Stimulated activated naive CD4-positive, alpha-beta T cell (primary cell): ENCODE data around the gene GABRG2.

Source experiments
- DNase-seq, 6 experiments: peaks; one replicate each; lab custom pipeline; 2025; lab: John Stamatoyannopoulos, UW

The GABRG2 gene

DNA sequence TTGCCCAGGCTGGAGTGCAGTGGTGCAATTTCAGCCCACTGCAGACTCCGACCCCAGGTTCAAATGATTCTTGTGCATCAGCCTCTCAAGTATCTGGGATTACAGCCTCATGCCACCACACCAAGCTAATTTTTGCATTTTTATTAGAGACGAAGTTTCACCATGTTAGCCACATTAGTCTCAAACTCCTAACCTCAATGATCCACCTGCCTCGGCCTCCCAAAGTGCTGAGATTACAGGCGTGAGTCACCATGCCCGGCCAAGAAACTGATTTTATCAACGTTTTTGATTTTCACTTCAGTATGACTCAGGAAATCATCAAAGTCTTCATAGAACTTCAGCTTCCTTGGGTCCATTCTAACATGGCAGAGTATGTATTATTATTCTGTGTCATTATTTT, 125.4 kb downstream of the GABRG2 start:
- no peak for DNase-seq

DNA sequence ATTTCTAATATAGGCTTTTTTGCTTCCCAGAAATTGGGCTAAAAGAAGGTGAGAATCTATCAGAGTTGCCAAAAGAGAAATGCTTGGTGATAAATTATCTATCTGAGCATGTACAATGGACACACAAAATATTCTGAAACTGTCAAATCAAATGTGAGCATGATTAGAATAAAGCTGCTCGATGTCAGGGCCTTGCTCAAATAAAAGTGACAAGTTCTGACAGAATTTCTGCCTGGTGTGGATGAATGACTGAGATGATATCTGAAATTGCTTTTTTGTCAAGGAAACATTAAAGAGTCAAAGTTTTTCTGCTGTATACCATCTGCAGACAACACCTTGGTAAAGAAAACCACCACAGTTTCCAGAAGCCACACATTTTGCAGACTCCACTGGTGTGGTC, 128.8 kb downstream of the GABRG2 start:
- no peak for DNase-seq

DNA sequence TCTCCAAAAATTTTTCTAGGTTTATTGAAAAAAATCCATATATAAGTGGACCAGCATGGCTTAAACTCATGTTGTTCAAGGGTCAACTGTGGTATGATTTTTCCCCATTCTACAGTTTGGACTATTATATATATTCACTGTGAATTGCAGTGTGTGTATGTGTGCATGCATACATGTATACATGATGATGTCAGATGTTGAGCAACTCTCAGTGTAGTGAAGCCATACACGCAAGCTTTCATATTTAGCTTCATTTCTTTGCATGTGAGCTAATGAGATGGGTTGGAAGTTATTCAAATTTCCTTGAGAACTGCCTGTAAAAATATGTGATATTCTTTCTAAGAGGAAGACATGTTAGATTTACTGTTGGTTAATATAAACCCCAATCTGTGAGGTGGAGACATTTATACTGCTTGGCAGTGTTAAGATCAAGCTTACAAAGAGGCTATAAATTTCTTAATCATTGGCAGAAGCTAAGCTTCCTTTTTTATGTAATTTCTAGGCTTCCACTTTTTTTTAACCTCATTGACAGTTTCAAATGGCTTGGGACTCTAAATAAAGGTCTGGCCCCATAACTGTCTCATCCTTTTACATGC, 134.8 kb downstream of the GABRG2 start:
- no peak for DNase-seq
